ENCODE measurements around the gene SCAF8. TPM values are rescaled to one million over a fixed set of nuclear protein-coding genes. Genes with fewer than 3 reads are reported as not detected.
"Not testable (repeated sequence)": the region's sequence is repeated elsewhere in the genome, so short reads cannot be mapped to it uniquely, and the experiment has no call there.

Gene SCAF8
- total RNA-seq, 1 donor from 2014 or later, result 44.5 TPM

DNA sequence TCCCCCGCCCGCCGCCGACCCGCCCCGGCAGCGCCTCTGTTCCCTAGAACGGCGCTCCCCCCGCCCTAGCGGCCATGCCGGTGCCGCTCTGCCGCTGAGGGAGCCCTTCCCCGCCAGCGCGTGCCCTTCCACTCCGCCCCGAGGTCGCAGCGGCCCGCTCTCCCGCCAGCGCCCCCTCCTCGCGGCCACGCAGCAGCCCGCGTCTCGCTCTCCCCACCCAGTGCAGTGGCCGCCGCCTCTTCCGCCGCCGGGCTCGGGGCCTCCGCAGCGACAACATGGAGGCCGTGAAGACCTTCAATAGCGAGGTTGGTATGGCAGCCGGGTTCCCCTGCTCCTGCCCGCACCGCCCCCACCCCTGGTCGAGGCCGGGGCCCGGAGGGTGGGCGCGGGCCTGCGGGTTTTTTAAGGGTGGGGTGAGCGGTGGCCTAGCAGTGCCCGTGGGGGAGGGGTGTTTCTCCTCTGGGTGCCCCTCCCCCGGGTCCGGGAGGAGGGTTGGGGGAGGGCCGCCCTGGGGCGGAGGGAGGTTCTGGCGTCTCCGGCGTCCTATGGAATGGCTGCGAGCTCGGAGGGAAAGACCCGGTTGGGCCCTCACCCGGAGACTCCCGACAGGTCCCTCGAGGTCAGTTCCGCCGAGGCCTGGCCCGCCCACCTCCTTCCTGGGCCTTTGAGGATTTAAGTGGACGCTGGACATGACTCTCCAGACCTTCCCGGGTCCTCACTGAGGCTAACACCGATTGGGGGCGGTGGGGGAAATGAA is 588 bp downstream of the SCAF8 start:
- intact Hi-C loops (cut with micrococcal nuclease), result loop anchor here (1.0 to 10.0 kb wide), 16 partner anchors 39 to 1953 kb away; partner anchors contain the start of genes FBXO5, MTRF1L and TFB1M

DNA sequence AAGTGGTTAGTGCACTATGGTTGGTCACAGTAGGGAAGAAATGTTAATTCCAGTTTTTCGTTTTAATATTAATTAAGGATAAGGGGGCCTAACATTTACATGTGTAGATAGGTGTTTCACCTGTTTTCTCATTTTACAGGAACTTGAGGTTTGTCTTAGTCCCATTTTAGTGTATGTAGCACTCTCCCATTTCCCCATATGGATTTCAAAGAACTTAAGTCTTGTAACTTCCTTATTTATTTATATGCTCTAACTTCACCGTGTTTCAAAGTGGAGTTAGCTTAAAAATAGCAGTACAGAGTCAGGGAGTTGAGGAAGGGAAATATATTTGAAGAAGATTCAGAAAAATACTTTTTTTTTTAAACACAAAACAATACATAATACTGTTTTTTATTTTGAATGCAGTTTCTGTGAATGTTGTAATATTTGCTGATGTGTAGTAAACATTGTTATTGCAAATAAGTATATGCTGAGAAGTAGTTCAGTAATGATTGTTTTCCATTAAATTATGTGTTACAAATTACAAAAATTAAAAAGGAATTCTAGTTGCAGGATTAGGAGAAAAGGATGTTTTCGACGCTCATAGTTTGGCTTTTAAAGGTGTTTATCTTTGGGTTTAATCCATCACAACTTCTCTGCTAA is 3.5 kb downstream of the SCAF8 start:
- intact Hi-C loops (cut with micrococcal nuclease), result loop anchor here (10.0 kb wide), 1 partner anchor 188 kb away; no protein-coding TSS in a partner anchor

DNA sequence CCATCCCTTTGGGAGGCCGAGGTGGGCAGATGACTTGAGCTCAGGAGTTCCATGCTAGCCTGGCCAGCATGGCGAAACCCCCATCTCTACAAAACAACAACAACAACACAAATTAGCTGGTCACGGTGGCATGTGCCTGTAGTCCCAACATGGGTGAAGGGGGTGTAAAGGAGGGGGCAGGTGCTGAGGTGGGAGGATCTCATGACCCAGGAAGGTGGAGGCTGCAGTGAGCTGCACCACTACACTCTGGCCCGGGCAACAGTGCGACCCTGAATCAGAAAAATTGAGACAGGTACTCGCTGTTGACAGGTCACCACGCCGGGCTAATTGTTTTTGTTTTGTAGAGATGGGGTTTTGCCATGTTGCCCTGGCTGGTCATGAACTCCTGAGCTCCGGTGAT is 4.2 kb downstream of the SCAF8 start:
- intact Hi-C loops (cut with micrococcal nuclease), result loop anchor here (10.0 kb wide), 1 partner anchor 187 kb away; no protein-coding TSS in a partner anchor

DNA sequence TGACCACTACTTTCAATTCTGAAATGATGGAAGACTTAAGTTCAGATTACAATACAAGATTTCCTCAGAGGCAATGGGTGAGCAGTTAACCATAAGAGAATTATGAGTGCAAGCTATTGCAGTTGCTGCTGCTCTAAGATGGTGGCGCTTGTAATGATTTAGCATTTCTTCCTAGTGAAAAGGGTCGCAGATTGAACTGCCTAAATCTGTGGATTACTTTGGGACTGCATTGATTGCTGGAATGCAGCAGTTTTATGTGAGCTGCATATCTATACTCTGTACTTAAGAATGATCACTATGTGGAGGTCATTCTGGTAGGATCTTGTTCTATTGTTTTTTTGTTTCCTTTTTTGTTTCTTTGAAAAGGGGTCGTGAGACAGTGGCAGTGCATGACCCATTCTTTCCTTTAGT is 5.3 kb downstream of the SCAF8 start:
- intact Hi-C loops (cut with micrococcal nuclease), result loop anchor here (10.0 kb wide), 1 partner anchor 186 kb away; no protein-coding TSS in a partner anchor

DNA sequence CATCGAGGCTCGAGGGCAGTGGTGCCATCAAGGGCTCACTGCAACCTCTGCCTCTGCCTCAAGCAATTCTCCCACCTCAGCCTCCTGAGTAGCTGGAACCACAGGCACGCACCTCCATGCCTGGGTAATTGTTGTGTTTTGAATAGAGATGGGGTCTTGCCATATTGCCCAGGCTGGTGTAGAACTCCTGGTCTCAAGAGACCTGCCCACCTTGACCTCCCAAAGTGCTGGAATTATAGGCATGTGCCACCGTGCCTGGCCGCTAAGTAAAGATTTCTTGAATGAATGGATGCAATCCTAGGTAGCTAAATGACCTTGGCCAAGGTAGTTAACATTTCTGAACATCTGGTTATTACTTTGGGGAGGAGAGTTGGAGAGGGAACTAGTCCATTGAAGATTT is 7.4 kb downstream of the SCAF8 start:
- intact Hi-C loops (cut with micrococcal nuclease), result no loop called here

DNA sequence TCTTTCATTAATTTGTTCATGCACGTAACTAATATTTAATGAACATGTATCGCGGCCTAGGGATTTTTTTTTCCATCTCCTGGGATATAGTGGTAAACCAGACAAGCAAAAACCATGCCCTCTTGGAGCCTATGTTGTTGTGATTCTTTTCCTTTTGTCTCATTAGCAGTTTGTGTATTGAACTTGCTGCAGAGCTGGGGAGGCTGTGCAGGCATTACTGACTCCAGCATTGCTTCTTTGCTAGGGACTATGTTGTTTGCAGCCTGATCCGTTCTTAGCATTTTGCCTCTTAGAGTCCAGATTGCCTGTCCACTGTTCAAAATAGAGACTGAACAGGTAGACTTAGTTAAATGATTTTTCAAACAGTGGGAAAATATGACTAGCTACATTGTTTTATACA is 9.7 kb downstream of the SCAF8 start:
- intact Hi-C loops (cut with micrococcal nuclease), result no loop called here

DNA sequence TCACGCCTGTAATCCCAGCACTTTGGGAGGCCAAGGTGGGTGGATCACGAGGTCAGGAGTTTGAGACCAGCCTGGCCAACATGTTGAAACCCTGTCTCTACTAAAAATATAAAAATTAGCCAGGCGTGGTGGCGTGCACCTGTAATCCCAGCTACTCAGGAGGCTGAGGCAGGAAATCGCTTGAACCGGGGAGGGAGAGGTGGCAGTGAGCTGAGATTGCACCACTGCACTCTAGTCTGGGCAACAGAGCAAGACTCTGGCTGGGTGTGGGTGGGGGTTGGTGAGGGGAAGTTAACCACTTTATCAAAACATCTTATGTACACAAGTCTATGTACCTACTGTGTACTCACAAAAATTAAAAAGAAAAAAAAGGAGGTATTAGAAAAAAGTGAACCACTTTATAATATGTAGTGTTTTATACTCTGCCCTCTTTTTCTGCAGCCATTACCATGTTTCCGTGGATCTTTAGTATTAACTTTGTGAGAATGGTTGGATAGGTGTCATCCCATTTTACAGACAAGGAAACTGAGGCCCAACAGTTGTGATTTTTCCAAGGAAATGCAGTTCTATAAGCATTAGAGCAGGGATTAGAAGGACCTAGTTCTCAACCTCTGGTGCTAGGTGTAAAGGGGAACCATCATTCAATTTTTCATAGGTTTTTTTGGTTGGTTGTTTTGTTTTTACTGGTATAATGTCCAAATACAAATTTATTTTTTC is 11.0 kb downstream of the SCAF8 start:
- intact Hi-C loops (cut with micrococcal nuclease), result not testable (repeated sequence)

DNA sequence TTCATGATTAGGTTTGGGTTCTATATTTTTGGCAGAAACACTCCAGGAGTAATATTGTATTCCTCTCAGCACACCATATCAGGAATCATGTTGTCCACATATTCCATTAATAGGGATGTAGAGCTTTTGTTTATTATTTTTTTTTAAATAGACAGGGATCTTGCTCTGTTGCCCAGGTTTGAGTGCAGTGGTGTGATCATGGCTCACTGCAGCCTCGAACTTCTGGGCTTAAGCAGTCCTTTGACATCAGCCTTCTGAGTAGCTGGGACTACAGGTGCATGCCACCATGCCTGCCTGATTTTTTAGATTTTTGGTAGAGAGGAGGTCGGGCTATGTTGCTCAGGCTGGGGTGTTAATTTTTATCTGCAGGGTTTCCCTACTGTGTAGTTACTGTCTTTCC is 12.0 kb downstream of the SCAF8 start:
- intact Hi-C loops (cut with micrococcal nuclease), result no loop called here

DNA sequence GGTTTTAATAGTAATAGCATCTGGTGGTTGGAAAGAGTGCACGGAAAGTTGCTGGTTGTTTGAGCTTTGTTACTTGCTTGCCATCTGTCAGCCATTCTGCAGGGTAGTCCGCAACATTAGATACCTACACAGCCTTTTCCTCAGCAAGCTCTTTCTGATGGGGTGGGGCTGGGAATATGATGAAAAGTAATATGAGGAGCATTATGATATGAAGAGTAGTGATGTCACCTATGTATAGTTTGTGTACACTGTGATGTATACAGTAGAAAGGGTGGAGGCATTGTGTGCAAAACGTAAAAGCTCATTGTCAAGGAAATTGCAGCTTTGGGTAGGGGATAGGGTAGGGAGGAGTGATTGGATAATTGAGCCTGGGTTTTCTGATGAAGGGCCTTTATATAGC is 16.1 kb downstream of the SCAF8 start:
- intact Hi-C loops (cut with micrococcal nuclease), result no loop called here

DNA sequence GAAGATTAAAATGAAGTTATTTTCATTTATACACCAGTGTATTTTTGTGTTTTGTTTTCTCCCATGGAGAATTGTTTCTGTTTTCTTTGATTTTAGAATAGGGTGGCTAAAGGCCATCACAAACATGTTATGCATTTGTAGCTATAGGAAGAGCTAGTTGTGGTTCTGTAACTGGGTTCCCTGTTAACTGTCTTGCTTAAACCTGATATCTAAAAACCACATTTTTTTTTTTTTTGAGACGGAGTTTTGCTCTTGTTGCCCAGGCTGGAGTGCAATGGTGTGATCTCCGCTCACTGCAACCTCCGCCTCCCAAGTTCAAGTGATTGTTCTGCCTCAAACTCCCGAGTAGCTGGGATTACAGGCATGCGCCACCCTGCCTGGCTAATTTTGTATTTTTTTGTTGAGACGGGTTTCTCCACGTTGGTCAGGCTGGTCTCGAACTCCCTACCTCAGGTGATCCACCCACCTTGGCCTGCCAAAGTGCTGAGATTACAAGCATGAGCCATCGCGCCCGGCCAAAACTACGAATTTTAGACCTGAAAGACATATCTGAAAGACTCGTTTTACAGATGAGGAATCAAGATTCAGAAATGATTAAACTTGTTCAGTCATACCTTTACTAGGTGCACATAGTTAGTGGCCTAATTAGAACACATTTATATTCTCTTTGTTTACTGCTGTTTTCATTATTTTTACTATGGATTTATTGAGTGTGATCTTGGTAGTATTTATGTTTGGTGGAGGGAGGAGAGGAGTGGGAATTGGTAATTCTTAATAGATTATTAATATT is 18.0 kb downstream of the SCAF8 start:
- intact Hi-C loops (cut with micrococcal nuclease), result no loop called here

DNA sequence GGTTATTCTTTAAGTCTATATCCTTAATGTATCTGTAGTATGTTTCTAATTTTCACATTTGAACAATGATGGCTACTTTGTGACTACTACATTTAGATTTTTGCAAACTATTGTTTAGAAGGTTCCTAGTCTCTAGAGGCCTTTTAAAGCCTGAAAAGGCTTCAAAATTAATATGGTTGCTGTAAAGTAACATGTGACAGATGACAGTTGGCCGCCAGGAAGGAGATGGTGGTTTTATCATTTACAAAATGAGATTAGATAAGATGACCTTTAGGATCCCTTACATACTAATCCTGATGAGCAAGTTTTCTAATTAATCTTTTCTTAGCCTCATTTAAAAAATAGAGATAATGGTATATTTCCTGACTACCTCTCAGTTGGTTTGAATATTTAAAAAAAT is 18.8 kb downstream of the SCAF8 start:
- intact Hi-C loops (cut with micrococcal nuclease), result no loop called here

DNA sequence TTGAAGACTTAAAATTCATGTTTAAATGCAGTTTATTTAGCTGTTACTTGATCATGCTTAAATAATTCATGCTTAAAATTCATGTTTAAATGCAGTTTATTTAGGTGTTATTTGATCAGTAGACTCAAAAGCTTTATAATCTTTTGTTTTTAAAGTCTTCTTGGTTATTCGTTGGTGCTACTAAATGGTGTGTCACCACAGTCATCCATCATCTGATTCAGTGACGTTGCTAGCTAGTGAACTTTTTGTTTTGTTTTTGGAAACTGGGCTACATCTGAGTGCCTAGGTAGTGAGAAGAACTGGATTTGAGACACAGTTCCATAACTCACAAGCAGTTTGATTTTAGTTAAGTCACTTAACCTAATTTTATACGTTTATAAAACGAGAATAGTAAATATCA is 20.9 kb downstream of the SCAF8 start:
- intact Hi-C loops (cut with micrococcal nuclease), result no loop called here

DNA sequence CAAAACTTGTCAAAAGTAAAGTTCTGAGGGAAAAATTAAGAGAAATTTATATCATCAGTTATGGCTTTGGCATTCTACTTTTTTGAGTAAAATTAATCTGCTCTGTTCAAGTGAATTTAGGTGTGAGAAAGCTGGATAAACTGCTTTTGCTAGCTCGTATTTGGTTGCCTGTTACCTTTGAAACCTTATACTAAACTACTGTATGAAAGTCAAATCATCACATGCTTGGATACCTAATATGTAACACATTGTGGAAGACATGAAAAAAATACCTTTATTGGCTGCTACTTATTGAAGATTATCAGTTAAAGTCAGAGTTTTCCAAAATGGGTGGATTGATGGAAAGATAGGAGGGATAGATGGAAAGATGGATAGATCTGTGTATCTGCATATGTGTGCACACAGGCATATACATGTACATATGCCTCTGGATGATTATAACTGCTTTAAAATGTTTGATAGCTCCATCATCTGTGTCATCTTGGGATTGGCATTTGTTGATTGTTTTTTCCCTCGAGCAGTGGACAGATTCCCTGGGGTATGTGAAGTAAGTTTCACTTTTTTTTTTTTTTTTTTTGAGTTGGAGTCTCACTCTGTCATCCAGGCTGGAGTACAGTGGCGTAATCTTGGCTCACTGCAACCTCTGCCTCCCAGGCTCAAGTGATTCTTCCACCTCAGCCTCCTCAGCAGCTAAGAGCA is 24.3 kb downstream of the SCAF8 start:
- intact Hi-C loops (cut with micrococcal nuclease), result no loop called here

DNA sequence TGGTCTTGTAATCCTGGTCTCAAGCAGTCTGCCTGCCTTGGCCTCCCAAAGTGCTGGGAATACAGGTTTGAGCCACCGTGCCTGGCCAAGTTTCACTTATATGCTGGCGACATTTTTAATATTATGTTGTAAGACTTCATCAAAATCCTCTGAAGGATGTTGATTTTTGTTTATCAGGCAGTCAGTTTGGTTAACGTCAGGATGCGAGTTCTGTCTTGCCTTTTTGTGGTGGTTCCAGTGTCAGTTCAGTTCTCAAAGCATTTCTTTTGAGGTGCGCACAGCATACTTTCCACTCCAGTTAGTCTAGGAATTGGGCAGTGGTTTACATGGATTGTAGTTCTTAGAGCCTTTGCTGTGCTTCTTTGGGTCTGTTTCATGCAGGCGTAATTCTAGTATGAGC is 24.9 kb downstream of the SCAF8 start:
- intact Hi-C loops (cut with micrococcal nuclease), result no loop called here

DNA sequence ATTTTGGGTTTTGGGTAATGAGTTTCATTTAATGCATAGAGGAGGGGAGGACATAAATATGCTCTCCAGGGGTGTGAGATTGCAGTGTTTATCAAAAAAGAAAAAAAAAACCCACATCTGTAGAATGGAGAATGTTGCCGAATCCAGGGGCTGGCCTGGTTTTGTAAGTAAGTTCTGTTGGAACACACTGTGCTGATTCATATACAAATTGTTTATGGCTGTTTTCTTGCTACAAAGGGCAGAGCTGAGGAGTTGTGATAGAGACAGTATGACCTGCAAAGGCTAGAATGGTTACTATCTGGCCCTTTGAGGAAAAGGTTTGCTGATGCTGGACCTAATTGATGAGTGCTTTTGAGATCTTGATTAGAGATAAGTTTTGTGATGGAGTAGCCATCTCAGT is 30.4 kb downstream of the SCAF8 start:
- intact Hi-C loops (cut with micrococcal nuclease), result no loop called here

DNA sequence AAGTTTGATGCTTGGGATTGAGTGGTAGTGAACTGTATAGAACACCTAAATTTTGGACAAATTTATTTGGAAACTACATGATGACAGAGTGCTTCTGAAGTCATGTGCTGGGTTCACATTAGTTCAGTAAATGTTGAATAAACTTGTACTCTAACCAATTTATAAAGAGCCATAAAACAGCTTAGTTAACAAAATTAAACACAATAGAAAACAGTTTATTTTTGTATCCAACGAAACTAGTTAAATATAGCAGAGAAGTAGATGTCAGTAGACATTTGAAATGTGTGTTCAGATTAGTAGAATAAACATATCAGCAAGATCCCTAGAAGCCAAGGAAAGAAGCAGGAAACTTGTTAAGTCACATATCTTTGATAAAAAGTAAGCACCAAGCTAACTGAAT is 32.1 kb downstream of the SCAF8 start:
- intact Hi-C loops (cut with micrococcal nuclease), result no loop called here

DNA sequence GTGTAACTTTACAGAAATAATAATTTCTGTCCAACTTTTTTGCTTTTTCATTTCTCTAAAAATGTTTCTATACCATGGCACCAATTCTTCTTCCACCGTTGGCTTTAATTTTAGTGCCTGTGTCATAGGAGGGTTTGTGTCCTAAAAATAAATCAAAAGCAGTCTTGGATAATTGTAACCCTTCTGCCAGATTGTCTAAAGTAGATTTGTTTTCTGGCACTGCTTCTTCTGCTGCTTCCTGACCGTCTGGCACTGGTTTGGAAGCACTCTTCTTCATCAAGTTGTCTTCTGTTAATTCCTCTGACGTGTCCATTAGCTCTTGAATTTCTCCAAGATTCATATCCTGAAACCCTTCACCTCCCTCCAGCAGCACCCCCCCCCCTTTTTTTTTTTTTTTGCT is 33.1 kb downstream of the SCAF8 start:
- intact Hi-C loops (cut with micrococcal nuclease), result no loop called here

DNA sequence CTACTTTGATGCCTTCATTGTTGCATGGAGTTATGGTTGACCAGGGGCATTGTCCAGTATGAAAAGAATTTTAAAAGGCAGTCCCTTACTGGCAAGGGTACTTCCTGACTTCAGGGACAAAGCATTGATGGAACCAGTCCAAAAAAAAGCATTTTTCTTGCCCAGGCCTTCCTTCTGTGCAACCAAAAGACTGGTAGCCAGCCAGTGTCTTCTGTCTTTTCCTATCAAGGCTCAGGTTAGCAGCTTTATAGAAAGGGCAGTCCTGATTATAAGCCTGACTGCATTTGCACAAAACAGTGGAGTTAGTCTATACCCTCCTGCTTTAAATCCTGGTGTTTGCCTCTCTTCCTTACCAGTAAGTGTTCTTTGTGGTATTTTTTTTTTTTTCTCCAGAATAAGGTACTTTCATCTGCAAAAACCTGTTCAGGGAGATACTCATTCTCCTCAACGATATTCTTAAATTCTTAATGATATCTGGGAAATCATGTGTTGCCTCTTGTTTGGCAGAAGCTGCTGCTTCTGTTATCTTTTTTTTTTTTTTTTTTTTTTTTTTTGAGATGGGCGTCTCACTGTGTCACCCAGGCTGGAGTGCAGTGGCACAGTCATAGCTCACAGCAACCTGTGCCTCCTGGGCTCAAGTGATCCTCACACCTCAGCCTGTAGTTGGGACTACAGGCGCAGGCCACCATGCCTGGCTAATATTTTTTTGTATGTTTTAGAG is 33.9 kb downstream of the SCAF8 start:
- intact Hi-C loops (cut with micrococcal nuclease), result no loop called here

DNA sequence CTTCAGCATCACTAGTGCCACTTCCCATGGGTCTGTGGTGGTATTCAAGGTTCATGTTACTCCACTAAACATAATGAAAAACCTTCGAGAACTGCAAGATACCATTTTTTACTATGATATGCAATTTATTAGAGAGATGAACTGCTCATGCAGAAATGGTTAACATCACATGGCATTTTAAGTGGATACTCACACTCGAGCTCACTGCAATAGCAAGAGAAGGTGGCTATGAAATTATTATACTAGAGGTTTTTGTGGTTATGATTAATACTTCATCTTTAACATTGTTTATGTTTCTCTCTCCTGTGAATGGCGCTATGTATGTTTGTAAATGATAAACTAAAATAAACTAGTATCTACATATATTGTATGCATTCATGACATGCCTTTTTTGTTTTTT is 35.1 kb downstream of the SCAF8 start:
- intact Hi-C loops (cut with micrococcal nuclease), result no loop called here

DNA sequence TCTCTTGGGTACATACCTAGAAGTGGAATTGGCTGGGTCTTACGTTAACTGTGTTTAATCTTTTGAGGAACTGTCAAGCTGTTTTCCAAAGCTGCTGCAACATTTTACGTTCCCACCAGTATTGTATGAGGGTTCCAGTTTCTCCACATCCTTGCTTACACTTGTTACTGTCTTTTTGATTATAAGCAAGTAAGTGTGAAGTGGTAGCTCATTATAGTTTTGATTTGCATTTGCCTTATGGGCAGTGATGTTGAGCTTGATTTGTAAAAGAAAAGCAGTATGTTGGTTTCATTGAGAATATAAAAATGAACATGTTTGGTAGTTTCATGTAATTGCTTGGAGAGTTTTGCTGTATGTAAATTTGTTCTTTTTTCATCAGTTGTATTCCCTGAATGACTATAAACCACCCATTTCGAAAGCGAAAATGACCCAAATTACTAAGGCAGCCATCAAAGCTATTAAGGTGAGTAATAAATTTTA is 40.4 kb downstream of the SCAF8 start:
- intact Hi-C loops (cut with micrococcal nuclease), result loop anchor here (2.0 kb wide), 1 partner anchor 41 kb away; the partner anchor contains the start of gene SCAF8

Measured in T-helper 1 cell treated with Interleukin-12 subunit alpha and Interleukin-12 subunit beta and Interleukin-4 antibody, amounts not matched to agents 30 ng/mL and 1 ng/mL, for 36 hours (primary cell).